ENCODE results near the gene REG1B.

REG1B gene

GRCh38 chr2:79087785-79088364 is at the start of gene REG1B:
TSS of gene REG1B (minus strand) at chr2:79087993. CDS start at chr2:79087612, 381 bp downstream.
- DNase-seq: no peak

- DNase-seq: no peak
Measured at GRCh38 chr2:79131687-79132086, 43.9 kb upstream of the REG1B start.

- no peak for DNase-seq
Measured at GRCh38 chr2:79129804-79130203, 42.0 kb upstream of the REG1B start.

GRCh38 chr2:79129260-79129659 is 41.5 kb upstream of the REG1B start:
- DNase-seq: no peak

- DNase-seq: no peak
Measured at GRCh38 chr2:79128406-79128805, 40.6 kb upstream of the REG1B start.

- DNase-seq: no peak
Measured at GRCh38 chr2:79125721-79125985, 37.9 kb upstream of the REG1B start.

- no peak for DNase-seq
Measured at GRCh38 chr2:79124907-79125720, 37.3 kb upstream of the REG1B start.

GRCh38 chr2:79122676-79123075 is 34.9 kb upstream of the REG1B start:
- no peak for DNase-seq

- no peak for DNase-seq
Measured at GRCh38 chr2:79120194-79120713, 32.5 kb upstream of the REG1B start, which contains the start of gene REG1A. TSS of gene REG1A (plus strand) at chr2:79120488. CDS start at chr2:79120862, 374 bp downstream.

- DNase-seq: no peak
Measured at GRCh38 chr2:79116997-79117928, 29.5 kb upstream of the REG1B start.

- DNase-seq: no peak
Measured at GRCh38 chr2:79114797-79115494, 27.2 kb upstream of the REG1B start.

GRCh38 chr2:79112269-79112668 is 24.5 kb upstream of the REG1B start:
- DNase-seq: no peak

- no peak for DNase-seq
Measured at GRCh38 chr2:79105259-79105658, 17.5 kb upstream of the REG1B start.

- DNase-seq: no peak
Measured at GRCh38 chr2:79103214-79103613, 15.4 kb upstream of the REG1B start.

- DNase-seq: no peak
Measured at GRCh38 chr2:79101024-79101423, 13.2 kb upstream of the REG1B start.

GRCh38 chr2:79100285-79100684 is 12.5 kb upstream of the REG1B start:
- DNase-seq: no peak

GRCh38 chr2:79099140-79099686 is 11.4 kb upstream of the REG1B start:
- DNase-seq: no peak

- no peak for DNase-seq
Measured at GRCh38 chr2:79097843-79098242, 10.1 kb upstream of the REG1B start.

GRCh38 chr2:79090693-79091092 is 2.9 kb upstream of the REG1B start:
- no peak for DNase-seq

GRCh38 chr2:79086255-79086654 is 1.5 kb downstream of the REG1B start:
- DNase-seq: no peak

- DNase-seq: no peak
Measured at GRCh38 chr2:79085382-79085781, 2.4 kb downstream of the REG1B start.

GRCh38 chr2:79084495-79085135 is 3.2 kb downstream of the REG1B start:
- DNase-seq: no peak

All from NCI-H2081 (cell line).